MM.1S (cell line): ENCODE results near the gene PNPLA7.

Source experiments
- CTCF ChIP-seq: fragments of 300-600 bp; sonication (generic); IDR thresholded peaks from 2 replicates; pipeline ENCODE4 v1.5.1; 2016; ENCODE audit warnings: antibody characterized with exemption, low read length, mixed read lengths
- EZH2phosphoT487 ChIP-seq: fragments of 300-600 bp; sonication (generic); IDR thresholded peaks from 2 replicates; pipeline ENCODE4 v1.6.1; 2018; ENCODE audit warnings: antibody characterized with exemption, low read length

DNA sequence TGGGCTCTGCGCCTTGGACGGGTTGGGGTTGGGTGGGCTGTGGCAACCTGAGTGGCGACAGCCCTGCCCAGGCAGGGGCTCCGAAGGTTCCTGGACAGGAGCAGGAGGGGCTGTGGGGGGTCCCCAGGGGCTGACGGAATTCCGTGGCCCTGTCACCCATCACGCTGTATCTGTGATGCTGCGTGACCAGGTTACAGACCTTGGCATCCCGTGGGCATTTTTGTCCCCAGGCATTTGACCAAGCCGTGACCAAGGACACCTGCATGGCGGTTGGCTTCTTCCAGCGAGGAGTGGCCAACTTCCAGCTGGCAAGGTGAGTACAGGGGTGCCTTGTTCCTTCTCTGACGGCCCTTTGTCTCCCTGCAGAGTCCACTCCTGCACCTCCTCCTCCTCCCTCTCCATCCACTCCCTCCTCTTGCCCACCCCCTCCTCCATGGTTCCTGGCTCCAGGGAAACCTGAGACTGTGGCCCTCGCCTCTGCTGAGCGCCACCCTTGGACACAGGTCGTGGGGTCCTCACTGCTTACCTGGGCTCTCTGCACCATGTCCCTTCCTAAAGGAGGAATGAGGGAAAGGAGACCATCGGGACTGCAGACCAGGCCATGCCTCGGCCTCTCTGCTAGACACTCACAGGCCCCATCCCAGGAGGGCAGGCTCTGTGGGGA is 124.1 kb downstream of the PNPLA7 start:
- TF ChIP-seq CTCF (no peak), EZH2phosphoT487 (no peak)
